Uterus (tissue), 4 donors: ENCODE results near the gene TMC6. TPM values are rescaled to one million over a fixed set of nuclear protein-coding genes. Genes with fewer than 3 reads are reported as not detected.

Experiments
- DNase-seq, 2 donors: peaks; one replicate each; pipeline ENCODE4 v3.0.0-alpha.2; 2019 to 2020
- H3K27ac ChIP-seq, 2 donors: fragments of 200-600 bp; sonication (generic); 1 replicate in 1 of 2; 2 replicates in 1 of 2; pipeline ENCODE4 v1.5.1; 2016 to 2018
- H3K27me3 ChIP-seq, 2 donors: fragments of 200-600 bp; sonication (generic); one replicate each; pipeline ENCODE4 v1.5.1; 2018 to 2019; ENCODE audit warnings: control low read depth in 1 of 2
- H3K36me3 ChIP-seq, 2 donors: fragments of 200-600 bp; sonication (generic); one replicate each; pipeline ENCODE4 v1.5.1; 2019; ENCODE audit warnings: control low read depth in 1 of 2
- H3K4me1 ChIP-seq, 2 donors: fragments of 200-600 bp; sonication (generic); one replicate each; pipeline ENCODE4 v1.5.1; 2018 to 2019; ENCODE audit warnings: control low read depth in 1 of 2
- H3K4me3 ChIP-seq, 2 donors: fragments of 200-600 bp; sonication (generic); 1 replicate in 1 of 2; 2 replicates in 1 of 2; pipeline ENCODE4 v1.5.1; 2018 to 2019; ENCODE audit warnings: mild to moderate bottlenecking in 1 of 2
- H3K9me3 ChIP-seq, 2 donors: fragments of 200-600 bp; sonication (generic); one replicate each; pipeline ENCODE4 v1.5.1; 2019; ENCODE audit warnings: control low read depth in 1 of 2
- POLR2A ChIP-seq, 2 donors: fragments of 450-650 bp; IDR thresholded peaks; one replicate each; pipeline ENCODE4 v1.6.1; 2016; ENCODE audit warnings: antibody characterized with exemption in 2 of 2, mild to moderate bottlenecking in 1 of 2, moderate library complexity in 1 of 2
- intact Hi-C: fragments of 100-400 bp; cut with DNase I; formaldehyde crosslinking; loops from one replicate; pipeline ENCODE4 v1.15.1; 2023; ENCODE audit warnings: low total_unique reads
- total RNA-seq, 4 donors: library from RNA; depleted of rRNA in 3 of 4; stranded (reverse); fragments of >200 nt in 3 of 4; gene quantifications; one replicate each; pipeline versions ENCODE4 v1.1.0 to v1.2.4, GENCODE V29; 2014 to 2023
- TF ChIP-seq, protein P1 (sequence below), 4 experiments: fragments of 200-600 bp in 2 of 4; fragments of 450-650 bp in 2 of 4; sonication (generic) in 2 of 4; IDR thresholded peaks; one replicate each; pipeline ENCODE4 v1.5.1; 2016 to 2019; ENCODE audit warnings: antibody characterized with exemption in 4 of 4, mild to moderate bottlenecking in 2 of 4, moderate library complexity in 1 of 4
- donor health status: DM: yes; HTN: yes; CAD: no.

TMC6 gene
- total RNA-seq, 4 donors from 2014 or later = 8.2 to 56.1 (median 16.1) TPM

DNA sequence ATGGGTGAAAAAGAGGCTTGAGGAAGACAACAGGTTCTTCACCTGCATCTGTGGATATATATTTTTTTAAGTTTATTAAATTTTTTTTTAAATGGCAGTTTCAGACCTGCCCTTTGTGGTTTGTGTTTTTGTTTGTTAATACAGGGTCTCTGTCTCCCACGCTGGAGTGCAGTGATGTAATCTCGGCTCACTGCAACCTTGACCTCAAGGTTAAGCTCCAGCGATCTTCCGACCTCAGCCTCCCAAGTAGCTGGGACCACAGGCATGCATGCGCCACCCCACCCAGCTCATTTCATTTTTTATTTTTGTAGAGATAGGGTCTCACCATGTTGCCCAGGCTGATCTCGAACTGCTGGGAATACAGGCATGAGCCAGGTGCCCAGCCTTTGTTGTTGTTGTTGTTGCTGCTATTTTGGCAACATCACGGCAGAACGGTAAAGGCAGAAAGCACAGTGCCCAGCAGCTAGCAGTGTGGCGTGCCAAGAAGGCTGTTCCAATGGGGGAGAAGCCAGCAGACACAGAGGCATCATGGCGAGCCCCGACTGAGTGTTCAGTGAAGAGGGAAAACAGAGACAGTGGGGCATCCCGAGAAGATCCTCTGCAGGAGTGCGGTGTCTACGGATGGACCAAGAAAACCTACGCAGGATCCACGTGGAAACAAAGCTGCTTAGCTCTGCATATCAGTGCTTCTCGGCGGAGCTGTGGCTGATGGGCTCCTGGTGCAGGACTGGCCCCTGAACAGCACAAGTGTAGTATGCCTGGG, 19.6 kb downstream of the TMC6 start:
- Histone ChIP-seq H3K9me3 (no peaks in the 10 kb centered on the region), H3K4me1 (no peaks in the 10 kb centered on the region), H3K36me3 (no peaks in the 10 kb centered on the region), H3K27ac (no peak overlapping the region), H3K4me3 (no peak overlapping the region), H3K27me3 (no peaks in the 10 kb centered on the region)
- no peak for DNase-seq
- TF ChIP-seq, protein P1, sequence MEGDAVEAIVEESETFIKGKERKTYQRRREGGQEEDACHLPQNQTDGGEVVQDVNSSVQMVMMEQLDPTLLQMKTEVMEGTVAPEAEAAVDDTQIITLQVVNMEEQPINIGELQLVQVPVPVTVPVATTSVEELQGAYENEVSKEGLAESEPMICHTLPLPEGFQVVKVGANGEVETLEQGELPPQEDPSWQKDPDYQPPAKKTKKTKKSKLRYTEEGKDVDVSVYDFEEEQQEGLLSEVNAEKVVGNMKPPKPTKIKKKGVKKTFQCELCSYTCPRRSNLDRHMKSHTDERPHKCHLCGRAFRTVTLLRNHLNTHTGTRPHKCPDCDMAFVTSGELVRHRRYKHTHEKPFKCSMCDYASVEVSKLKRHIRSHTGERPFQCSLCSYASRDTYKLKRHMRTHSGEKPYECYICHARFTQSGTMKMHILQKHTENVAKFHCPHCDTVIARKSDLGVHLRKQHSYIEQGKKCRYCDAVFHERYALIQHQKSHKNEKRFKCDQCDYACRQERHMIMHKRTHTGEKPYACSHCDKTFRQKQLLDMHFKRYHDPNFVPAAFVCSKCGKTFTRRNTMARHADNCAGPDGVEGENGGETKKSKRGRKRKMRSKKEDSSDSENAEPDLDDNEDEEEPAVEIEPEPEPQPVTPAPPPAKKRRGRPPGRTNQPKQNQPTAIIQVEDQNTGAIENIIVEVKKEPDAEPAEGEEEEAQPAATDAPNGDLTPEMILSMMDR (IDR thresholded peaks at IDR 0.05) = no peak
- no peak for TF ChIP-seq POLR2A (IDR thresholded peaks at IDR 0.05)
- intact Hi-C loops = no loop called here

DNA sequence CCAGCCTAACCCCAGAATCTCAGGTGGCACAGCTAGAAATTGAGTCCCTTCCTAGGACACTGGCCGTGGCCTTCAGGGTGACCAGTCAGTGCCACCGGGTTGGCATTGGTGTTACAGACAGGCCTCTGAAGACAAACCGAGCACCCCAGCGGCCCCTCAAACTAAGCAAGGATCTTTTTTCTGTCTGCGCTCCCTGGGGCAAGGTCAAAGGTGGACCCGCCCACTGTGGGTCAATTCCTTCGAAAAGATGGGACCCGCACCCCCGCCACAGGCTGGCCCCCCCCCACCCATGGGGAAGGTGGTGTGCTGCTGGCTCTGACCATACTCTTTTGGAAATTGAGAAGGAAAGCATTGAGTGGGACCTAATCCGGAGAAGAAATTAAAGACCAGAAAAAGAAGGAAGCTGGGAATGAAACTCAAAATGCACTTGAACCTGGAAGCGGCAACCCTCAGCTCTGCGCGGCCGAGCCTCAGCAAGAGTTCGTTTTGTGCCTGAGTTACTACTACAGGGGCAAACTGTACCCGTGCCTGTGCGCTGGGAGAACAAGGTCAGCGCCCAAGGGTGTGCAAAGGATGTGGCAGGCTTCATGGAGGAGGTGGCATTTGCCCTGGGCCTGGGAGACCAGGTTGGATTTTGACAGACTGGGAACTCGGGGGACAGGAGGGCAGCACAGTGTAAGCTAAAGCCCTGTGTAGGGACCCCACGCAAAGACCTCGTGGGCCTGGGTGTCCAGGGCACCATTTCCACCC, 20.4 kb downstream of the TMC6 start:
- TF ChIP-seq, protein P1 (IDR thresholded peaks at IDR 0.05) = no peak
- TF ChIP-seq POLR2A (IDR thresholded peaks at IDR 0.05) = no peak
- Histone ChIP-seq H3K27ac (no peak overlapping the region), H3K36me3 (no peaks in the 10 kb centered on the region), H3K27me3 (no peaks in the 10 kb centered on the region), H3K4me1 (no peaks in the 10 kb centered on the region), H3K4me3 (no peak overlapping the region), H3K9me3 (no peaks in the 10 kb centered on the region)
- intact Hi-C loops = no loop called here
- peak in 1 of 2 donors; percentile 14 for DNase-seq

DNA sequence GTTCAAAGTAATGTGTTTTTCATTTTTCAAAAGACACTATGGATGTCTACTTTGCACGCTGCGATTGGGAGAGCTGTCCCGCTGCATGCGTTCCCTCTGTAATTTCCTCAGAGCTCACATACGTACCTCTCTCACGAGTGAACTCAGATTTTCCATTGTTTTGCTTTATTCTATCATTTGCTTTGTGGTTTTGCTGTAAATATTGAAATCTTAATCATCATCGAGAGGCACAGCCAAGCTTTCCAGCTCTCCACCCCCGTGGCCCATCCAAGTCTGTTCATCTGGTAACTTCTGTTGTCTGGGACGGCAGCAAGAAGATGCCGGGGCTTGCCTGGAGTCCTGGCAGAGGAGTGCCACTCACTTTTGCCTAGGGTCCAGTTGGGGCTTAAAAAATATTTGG, 21.1 kb downstream of the TMC6 start:
- no peak overlapping the region for H3K27ac ChIP-seq
- no peaks in the 10 kb centered on the region for H3K36me3 ChIP-seq
- no peaks in the 10 kb centered on the region for H3K27me3 ChIP-seq
- DNase-seq = no peak
- intact Hi-C loops = no loop called here
- H3K4me1 ChIP-seq = no peaks in the 10 kb centered on the region
- H3K4me3 ChIP-seq = no peak overlapping the region
- H3K9me3 ChIP-seq = no peaks in the 10 kb centered on the region
- TF ChIP-seq, protein P1 (IDR thresholded peaks at IDR 0.05) = no peak
- TF ChIP-seq POLR2A (IDR thresholded peaks at IDR 0.05) = no peak

DNA sequence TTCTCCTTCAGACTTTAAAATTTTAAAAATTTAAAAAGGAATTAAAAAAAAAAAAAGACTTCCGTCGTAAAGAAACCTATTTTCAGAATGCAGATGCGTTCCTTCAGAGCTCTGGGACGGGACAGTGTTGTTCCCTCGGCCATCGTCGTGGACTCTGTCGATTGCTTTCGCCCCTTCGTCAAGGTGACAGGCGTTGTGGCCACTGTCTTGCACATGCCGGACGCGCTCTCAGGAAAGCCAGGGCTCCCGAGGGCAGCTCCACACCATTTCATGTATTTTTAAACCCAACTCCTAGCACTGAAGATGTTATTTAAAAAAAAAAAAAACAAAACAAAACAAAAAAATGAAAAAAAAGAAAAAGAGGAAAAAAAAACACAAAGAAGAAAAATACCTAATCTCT, 22.3 kb downstream of the TMC6 start:
- no peak overlapping the region for H3K27ac ChIP-seq
- H3K27me3 ChIP-seq = no peaks in the 10 kb centered on the region
- intact Hi-C loops = no loop called here
- H3K36me3 ChIP-seq = no peaks in the 10 kb centered on the region
- H3K4me1 ChIP-seq = no peaks in the 10 kb centered on the region
- H3K9me3 ChIP-seq = no peaks in the 10 kb centered on the region
- H3K4me3 ChIP-seq = no peak overlapping the region
- no peak for DNase-seq
- no peak for TF ChIP-seq POLR2A (IDR thresholded peaks at IDR 0.05)
- TF ChIP-seq, protein P1 (IDR thresholded peaks at IDR 0.05) = no peak

DNA sequence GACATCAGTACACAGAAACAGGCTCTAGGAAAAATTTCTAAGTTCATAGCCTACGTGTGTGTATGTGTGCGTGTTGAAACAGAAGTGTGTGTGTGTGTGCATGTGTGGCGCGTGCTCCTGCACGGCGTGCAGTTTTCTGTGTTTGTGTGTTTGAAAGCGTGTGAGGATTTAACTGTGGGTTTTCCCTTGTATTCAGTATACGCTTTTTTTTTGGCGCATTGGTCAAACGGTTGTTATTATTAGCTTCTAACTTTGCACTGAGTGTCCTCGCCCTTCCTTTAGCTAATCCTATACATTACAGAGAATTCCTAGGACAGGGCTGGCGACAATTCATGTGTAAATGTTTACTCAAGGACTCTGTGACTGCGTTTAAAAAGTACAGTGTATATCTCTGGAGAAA, 23.0 kb downstream of the TMC6 start:
- no peaks in the 10 kb centered on the region for H3K36me3 ChIP-seq
- H3K9me3 ChIP-seq = no peaks in the 10 kb centered on the region
- no peak for TF ChIP-seq POLR2A (IDR thresholded peaks at IDR 0.05)
- TF ChIP-seq, protein P1 (IDR thresholded peaks at IDR 0.05) = no peak
- no peak overlapping the region for H3K27ac ChIP-seq
- intact Hi-C loops = no loop called here
- H3K27me3 ChIP-seq = no peaks in the 10 kb centered on the region
- no peaks in the 10 kb centered on the region for H3K4me1 ChIP-seq
- no peak for DNase-seq
- H3K4me3 ChIP-seq = no peak overlapping the region
